HepG2 (cell line): ENCODE data around the gene ZNF786. TPM values are rescaled to one million over a fixed set of nuclear protein-coding genes. Genes with fewer than 3 reads are reported as not detected.

ENCODE experiments used
- GABPB1 ChIP-seq: IDR thresholded peaks from 2 replicates; pipeline ENCODE4 v1.6.1; 2016; ENCODE audit warnings: mild to moderate bottlenecking, missing genetic modification reagents, moderate library complexity, missing compliant biosample characterization
- HMGXB3 ChIP-seq: sonication (generic); formaldehyde crosslinking; IDR thresholded peaks from 2 replicates; pipeline ENCODE4 v1.4.0; 2020; ENCODE audit warnings: missing genetic modification reagents, borderline replicate concordance
- HOMEZ ChIP-seq: IDR thresholded peaks from 2 replicates; pipeline ENCODE4 v1.6.1; 2016; ENCODE audit warnings: low read depth
- NAIF1 ChIP-seq: sonication (generic); formaldehyde crosslinking; IDR thresholded peaks from 2 replicates; pipeline ENCODE4 v1.5.0; 2020; ENCODE audit warnings: mild to moderate bottlenecking, missing genetic modification reagents, borderline replicate concordance
- TEF ChIP-seq: sonication (generic); formaldehyde crosslinking; IDR thresholded peaks from 2 replicates; pipeline ENCODE4 v1.5.0; 2020; ENCODE audit warnings: missing genetic modification reagents
- TERF1 ChIP-seq: sonication (generic); formaldehyde crosslinking; IDR thresholded peaks from 2 replicates; pipeline ENCODE4 v1.8.0; 2022; ENCODE audit warnings: mild to moderate bottlenecking, missing genetic modification reagents, moderate library complexity
- ZBTB33 ChIP-seq: sonication (generic); formaldehyde crosslinking; IDR thresholded peaks from 2 replicates; pipeline ENCODE4 v1.4.0; 2020; ENCODE audit warnings: missing genetic modification reagents
- ZNF12 ChIP-seq: sonication (generic); formaldehyde crosslinking; IDR thresholded peaks from 2 replicates; pipeline ENCODE4 v1.5.0; 2020; ENCODE audit warnings: missing genetic modification reagents
- ZNF557 ChIP-seq: sonication (generic); formaldehyde crosslinking; IDR thresholded peaks from 2 replicates; pipeline ENCODE4 v1.4.0; 2020; ENCODE audit warnings: missing genetic modification reagents
- ZNF720 ChIP-seq: sonication (generic); formaldehyde crosslinking; IDR thresholded peaks from 2 replicates; pipeline ENCODE4 v1.4.0; 2020; ENCODE audit warnings: missing genetic modification reagents
- ZNF792 ChIP-seq: IDR thresholded peaks from 2 replicates; pipeline ENCODE4 v1.6.1; 2016
- polyA plus RNA-seq, 8 experiments: library from polyadenylated mRNA; depleted of rRNA in 3 of 8; stranded (reverse) in 7 of 8; unstranded in 1 of 8; fragments of >200 nt; fragmentation: Illumina TruSeq in 4 of 8; extraction: Trizol in 4 of 8; gene quantifications; 2 replicates each; pipeline versions ENCODE4 v1.2.1 to v1.2.3, GENCODE V29; 2011 to 2016; ENCODE audit warnings: low read depth in 4 of 8, missing spikeins in 1 of 8, mixed read lengths in 1 of 8; ENCODE audit not compliant: insufficient read depth in 1 of 8
- total RNA-seq, 5 experiments: library from RNA; depleted of rRNA; stranded (reverse); fragments of >200 nt; fragmentation: Illumina TruSeq; extraction: Trizol; gene quantifications; 2 replicates each; pipeline ENCODE4 v1.2.3, GENCODE V29; 2016; ENCODE audit warnings: low read depth in 1 of 5

Gene ZNF786
- total and polyA plus RNA-seq, 2 of the 13 experiments (the other 11 are each of a cell fraction or from before 2014, with no cell fraction given) = 2.0 to 4.0 TPM

GRCh38 chr7:149125863-149126661 lies 35.5 kb upstream of the ZNF786 start, which contains the start of gene ZNF425 (continued):
- TF ChIP-seq ZBTB33 (CRISPR knock-in tag) = peak; percentile 87
- TF ChIP-seq HOMEZ (CRISPR knock-in tag) = peak; percentile 85
- peak; percentile 96 for TF ChIP-seq GABPB1 (CRISPR knock-in tag)
- no peak for TF ChIP-seq ZNF720
- TF ChIP-seq ZNF557 = peak; percentile 59; the same call in 1 of the 2 replicates
- peak; percentile 75 for TF ChIP-seq ZNF792 (CRISPR knock-in tag)
- peak; percentile 87; the same call in 1 of the 2 replicates for TF ChIP-seq NAIF1 (CRISPR knock-in tag)
- TF ChIP-seq ZNF12 (CRISPR knock-in tag) = 0 out of 2 replicates have a peak, but pooled peaks have one; percentile 26
- no peak for TF ChIP-seq TEF
- peak; percentile 36; the same call in 1 of the 2 replicates for TF ChIP-seq HMGXB3 (CRISPR knock-in tag)
- peak; percentile 62; the same call in 1 of the 2 replicates for TF ChIP-seq TERF1
